ENCODE results near the gene KLHL1.

KLHL1 gene

DNA sequence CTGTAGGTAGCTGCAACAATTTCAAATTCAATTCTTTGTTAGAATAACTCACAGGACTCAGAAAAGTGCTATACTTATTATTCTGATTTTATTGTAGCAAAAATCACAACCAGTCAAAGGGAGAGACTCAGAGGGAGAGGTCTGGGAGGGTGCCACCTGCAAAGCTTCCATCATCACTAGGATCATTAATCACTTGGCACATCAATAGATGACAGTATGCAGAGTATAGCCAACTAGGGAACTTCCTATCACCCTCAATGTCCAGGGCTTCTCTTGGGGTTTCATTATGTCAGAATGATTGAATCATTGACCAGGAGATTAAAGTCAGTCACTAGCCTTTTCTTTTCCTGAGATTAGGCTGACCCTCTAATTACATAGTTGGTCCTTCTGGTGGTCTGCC is 432.0 kb downstream of the KLHL1 start:
- peak in 1 of 3 experiments; percentile 33 for DNase-seq

DNA sequence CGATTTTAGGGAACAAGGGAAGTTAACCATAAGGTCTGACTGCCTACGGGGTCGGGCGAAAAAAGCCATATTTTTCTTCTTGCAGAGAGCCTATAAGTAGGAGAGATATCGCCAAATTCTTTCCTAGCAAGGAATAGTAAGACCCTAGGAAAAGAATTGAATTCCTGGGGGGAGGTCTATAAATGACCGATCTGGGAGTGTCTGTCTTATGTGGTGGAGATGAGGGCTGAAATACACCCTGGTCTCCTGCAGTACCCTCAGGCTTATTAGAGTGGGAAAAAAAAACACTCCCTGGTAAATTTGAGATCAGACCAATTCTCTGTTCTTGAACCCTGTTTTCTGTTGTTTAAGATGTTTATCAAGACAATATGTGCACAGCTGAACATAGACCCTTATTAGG is 448.1 kb downstream of the KLHL1 start:
- no peak for DNase-seq

DNA sequence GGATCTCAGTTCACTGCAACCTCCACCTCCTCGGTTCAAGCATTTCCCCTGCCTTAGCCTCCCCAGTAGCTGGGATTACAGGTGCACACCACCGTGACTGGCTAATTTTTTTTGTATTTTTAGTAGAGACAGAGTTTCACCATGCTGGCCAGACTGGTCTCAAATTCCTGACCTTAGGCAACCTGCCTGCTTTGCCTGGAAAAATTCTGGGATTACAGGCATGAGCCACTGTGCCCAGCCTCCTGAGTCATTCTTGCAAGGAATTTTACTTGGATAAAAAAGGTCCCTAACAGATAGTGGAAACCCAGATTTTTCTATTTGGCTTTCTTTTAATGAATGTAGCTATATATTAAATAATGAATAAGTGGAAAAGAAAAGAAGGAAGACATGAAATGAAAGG is 450.6 kb downstream of the KLHL1 start:
- no peak for DNase-seq

DNA sequence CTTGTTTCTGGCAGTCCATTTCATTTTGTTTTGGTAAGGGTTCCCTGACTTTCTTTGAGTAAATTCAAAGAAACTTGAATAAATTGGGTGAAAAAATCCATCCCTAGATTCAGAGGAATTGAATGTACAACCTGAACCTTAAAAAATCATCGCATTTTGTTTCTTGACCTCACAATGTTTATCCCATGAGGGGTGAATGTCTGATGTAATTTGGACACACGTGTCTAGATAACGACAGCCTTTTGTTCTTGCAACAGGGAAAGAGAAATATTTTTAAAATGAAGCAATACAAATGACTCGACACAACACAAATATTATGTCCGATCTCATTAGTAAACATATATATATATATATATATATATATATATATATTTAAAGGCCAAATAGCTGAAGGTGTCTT is 453.9 kb downstream of the KLHL1 start:
- no peak for DNase-seq
